GM19238 (cell line): ENCODE data around the gene PXK.
A peak's percentile ranks its signal among the peaks of the same experiment; 100 is the strongest.
"Not testable (repeated sequence)": the region's sequence is repeated elsewhere in the genome, so short reads cannot be mapped to it uniquely, and the experiment has no call there.

Source experiments
- DNase-seq: peaks from one replicate; pipeline ENCODE4 v3.0.0; 2011; ENCODE audit warnings: low spot score; ENCODE audit not compliant: insufficient read length

Gene PXK

GRCh38 chr3:58332575-58333188, at the start of gene PXK:
TSS of gene PXK (plus strand) at chr3:58332892. CDS start at chr3:58332989, 97 bp downstream.
- peak; percentile 74 for DNase-seq

- no peak for DNase-seq
These were observed 47.4 kb upstream of the PXK start for GRCh38 chr3:58285334-58285733.

GRCh38 chr3:58287354-58287753, 45.3 kb upstream of the PXK start:
- no peak for DNase-seq

- no peak for DNase-seq
These were observed 44.5 kb upstream of the PXK start for GRCh38 chr3:58288011-58288728.

- not testable (repeated sequence) for DNase-seq
These were observed 43.6 kb upstream of the PXK start for GRCh38 chr3:58288964-58289613.

- not testable (repeated sequence) for DNase-seq
These were observed 42.2 kb upstream of the PXK start for GRCh38 chr3:58290446-58290845.

- DNase-seq = no peak
These were observed 40.9 kb upstream of the PXK start for GRCh38 chr3:58291671-58292338.

- DNase-seq = no peak
These were observed 39.8 kb upstream of the PXK start for GRCh38 chr3:58292866-58293265.

- no peak for DNase-seq
These were observed 39.2 kb upstream of the PXK start for GRCh38 chr3:58293516-58293915.

- no peak for DNase-seq
These were observed 36.4 kb upstream of the PXK start for GRCh38 chr3:58296269-58296668.

- DNase-seq = no peak
These were observed 35.8 kb upstream of the PXK start for GRCh38 chr3:58296843-58297242.

- no peak for DNase-seq
These were observed 34.5 kb upstream of the PXK start for GRCh38 chr3:58298190-58298589.

GRCh38 chr3:58299075-58299474, 33.6 kb upstream of the PXK start:
- DNase-seq = no peak

- DNase-seq = no peak
These were observed 32.7 kb upstream of the PXK start for GRCh38 chr3:58299839-58300516.

- peak; percentile 83 for DNase-seq
These were observed 26.6 kb upstream of the PXK start, which contains the start of the genes HTD2 and RPP14 for GRCh38 chr3:58305882-58306711. TSS of gene HTD2 (plus strand) at chr3:58306520. CDS start at chr3:58317614, 11,094 bp downstream. TSS of gene RPP14 (plus strand) at chr3:58306245. CDS start at chr3:58310330, 4,085 bp downstream.

- DNase-seq = no peak
These were observed 25.0 kb upstream of the PXK start for GRCh38 chr3:58307639-58308215.

GRCh38 chr3:58308728-58309127, 24.0 kb upstream of the PXK start:
- DNase-seq = no peak

GRCh38 chr3:58317811-58318210, 14.9 kb upstream of the PXK start:
- DNase-seq = no peak

GRCh38 chr3:58321791-58322190, 10.9 kb upstream of the PXK start:
- no peak for DNase-seq

- DNase-seq = no peak
These were observed 9.9 kb upstream of the PXK start for GRCh38 chr3:58322793-58323192.
